ENCODE results near the gene SHOC2. TPM values are rescaled to one million over a fixed set of nuclear protein-coding genes. Genes with fewer than 3 reads are reported as not detected.

The SHOC2 gene
- 66.8 TPM for total RNA-seq
- polyA plus RNA-seq (ENCODE audit: insufficient read depth, low read depth, low replicate concordance): 18.0 TPM
- long read RNA-seq, donor 1, partial matches to known transcripts: 11 of 13 reads
- long read RNA-seq, donor 1, other reads (novel, unspliced or antisense): 0 of 13 reads
- long read RNA-seq, donor 2, transcript SHOC2-202 (9 exons, 3,943 nt): major isoform, 5 of 22 reads
- long read RNA-seq, donor 2, partial matches to known transcripts: 16 of 22 reads
- long read RNA-seq, donor 2, other reads (novel, unspliced or antisense): 0 of 22 reads
- long read RNA-seq, donor 3, partial matches to known transcripts: 10 of 14 reads
- long read RNA-seq, donor 3, other reads (novel, unspliced or antisense): 0 of 14 reads
- long read RNA-seq, donor 4, transcript SHOC2-202 (9 exons, 3,943 nt): major isoform, 6 of 7 reads
- long read RNA-seq, donor 4, partial matches to known transcripts: 0 of 7 reads
- long read RNA-seq, donor 4, other reads (novel, unspliced or antisense): 0 of 7 reads
- long read RNA-seq, donor 5: 0 reads
- long read RNA-seq, donor 6, transcript SHOC2-207 (2 exons, 325 nt): major isoform, 6 of 22 reads
- long read RNA-seq, donor 6, partial matches to known transcripts: 12 of 22 reads
- long read RNA-seq, donor 6, other reads (novel, unspliced or antisense): 0 of 22 reads
- long read RNA-seq, donor 7, transcript SHOC2-202 (9 exons, 3,943 nt): major isoform, 18 of 35 reads
- long read RNA-seq, donor 7, partial matches to known transcripts: 11 of 35 reads
- long read RNA-seq, donor 7, other reads (novel, unspliced or antisense): 6 of 35 reads
- long read RNA-seq, donor 8, partial matches to known transcripts: 14 of 14 reads
- long read RNA-seq, donor 8, other reads (novel, unspliced or antisense): 0 of 14 reads
- long read RNA-seq, donor 9: 0 reads
- long read RNA-seq, donor 10, partial matches to known transcripts: 5 of 10 reads
- long read RNA-seq, donor 10, other reads (novel, unspliced or antisense): 0 of 10 reads

DNA sequence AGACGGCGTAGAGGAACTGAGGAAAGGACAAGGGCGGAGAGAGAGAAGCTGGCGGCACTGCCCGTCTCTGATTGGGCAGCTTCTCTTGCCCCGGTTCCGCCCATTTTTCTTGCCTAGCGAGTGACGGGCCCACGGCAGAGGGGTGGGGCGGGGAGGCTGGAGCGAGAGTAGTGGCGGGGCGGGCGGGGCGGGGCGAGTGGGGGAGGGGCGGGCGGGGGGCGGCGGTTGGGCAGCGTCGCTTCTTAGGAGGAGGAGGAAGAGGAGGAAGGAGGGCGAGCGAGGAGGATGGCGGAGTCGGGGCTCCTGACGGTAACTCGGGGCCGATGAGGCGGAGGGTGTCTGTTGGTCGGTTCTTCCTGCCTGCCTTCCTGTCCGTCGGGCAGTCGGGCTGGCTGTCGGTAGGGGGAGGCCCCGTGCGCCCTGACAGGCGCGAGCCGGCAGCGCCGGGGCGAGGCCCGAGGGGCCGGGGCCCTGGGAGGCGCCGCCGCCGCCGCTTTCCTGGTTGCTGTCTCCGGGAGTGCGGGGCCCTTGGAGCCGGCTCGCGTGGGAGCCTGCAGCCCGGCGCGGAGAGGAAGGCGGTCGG, at the start of gene SHOC2:
Gene SHOC2 (plus strand): TSS at position 256 of the 583 bp plus-strand sequence. CDS start 44,755 bp downstream, outside the sequence.
- Histone ChIP-seq H3K4me3 (ENCODE audit: low read length in 3 of 3) (peak within 1 kb of the TSS; percentile 99 to 100 (median 100)), H3K27ac (ENCODE audit: low read depth in 2 of 2, low read length in 2 of 2) (peak within 1 kb of the TSS; percentile 100), H3K36me3 (ENCODE audit: control insufficient read depth in 2 of 3, insufficient read depth in 3 of 3, low read length in 3 of 3) (no peaks in the 10 kb centered on the region), H3K9me3 (ENCODE audit: control insufficient read depth in 2 of 3, insufficient read depth in 1 of 3, low read length in 3 of 3) (no peaks in the 10 kb centered on the region), H3K4me1 (ENCODE audit: control insufficient read depth in 2 of 3, insufficient read depth in 2 of 3, low read depth in 1 of 3, low read length in 3 of 3) (peaks cover 5 to 12% (median 6%) of the 10 kb centered on the region in 3 donors), H3K27me3 (ENCODE audit: control insufficient read depth, insufficient read depth, low read length) (no peaks in the 10 kb centered on the region), H3K9ac (ENCODE audit: low read length in 3 of 3) (peak within 1 kb of the TSS; percentile 95 to 99 (median 96))
- intact Hi-C loops (cut with DNase I): no loop called here
- no peak for FAIRE-seq
- no peak for TF ChIP-seq CTCF (IDR thresholded peaks at IDR 0.05; ENCODE audit: borderline replicate concordance, extremely low read depth, insufficient read depth)
- DNase-seq: peak in 4 of 5 donors; percentile 84 to 100 (median 100)

- FAIRE-seq (no peak), DNase-seq (peak in 1 of 5 donors; percentile 64)
- no peaks in the 10 kb centered on the region for H3K36me3 ChIP-seq (ENCODE audit: control insufficient read depth in 2 of 3, insufficient read depth in 3 of 3, low read length in 3 of 3)
- peak overlapping the region in 1 of 3 donors; percentile 53 for H3K9ac ChIP-seq (ENCODE audit: low read length in 3 of 3)
- H3K4me3 ChIP-seq (ENCODE audit: low read length in 3 of 3): peak overlapping the region; percentile 75 to 87 (median 85)
- H3K27ac ChIP-seq (ENCODE audit: low read depth in 2 of 2, low read length in 2 of 2): peak overlapping the region; percentile 83 to 91
- H3K9me3 ChIP-seq (ENCODE audit: control insufficient read depth in 2 of 3, insufficient read depth in 1 of 3, low read length in 3 of 3): no peaks in the 10 kb centered on the region
- no peak for TF ChIP-seq CTCF (IDR thresholded peaks at IDR 0.05; ENCODE audit: borderline replicate concordance, extremely low read depth, insufficient read depth)
- peaks cover 0 to 8% (median 2%) of the 10 kb centered on the region in 3 donors for H3K4me1 ChIP-seq (ENCODE audit: control insufficient read depth in 2 of 3, insufficient read depth in 2 of 3, low read depth in 1 of 3, low read length in 3 of 3)
- intact Hi-C loops (cut with DNase I): no loop called here
- no peaks in the 10 kb centered on the region for H3K27me3 ChIP-seq (ENCODE audit: control insufficient read depth, insufficient read depth, low read length)
Observed at GRCh38 chr10:110870823-110871297, 48.5 kb upstream of the SHOC2 start.

DNA sequence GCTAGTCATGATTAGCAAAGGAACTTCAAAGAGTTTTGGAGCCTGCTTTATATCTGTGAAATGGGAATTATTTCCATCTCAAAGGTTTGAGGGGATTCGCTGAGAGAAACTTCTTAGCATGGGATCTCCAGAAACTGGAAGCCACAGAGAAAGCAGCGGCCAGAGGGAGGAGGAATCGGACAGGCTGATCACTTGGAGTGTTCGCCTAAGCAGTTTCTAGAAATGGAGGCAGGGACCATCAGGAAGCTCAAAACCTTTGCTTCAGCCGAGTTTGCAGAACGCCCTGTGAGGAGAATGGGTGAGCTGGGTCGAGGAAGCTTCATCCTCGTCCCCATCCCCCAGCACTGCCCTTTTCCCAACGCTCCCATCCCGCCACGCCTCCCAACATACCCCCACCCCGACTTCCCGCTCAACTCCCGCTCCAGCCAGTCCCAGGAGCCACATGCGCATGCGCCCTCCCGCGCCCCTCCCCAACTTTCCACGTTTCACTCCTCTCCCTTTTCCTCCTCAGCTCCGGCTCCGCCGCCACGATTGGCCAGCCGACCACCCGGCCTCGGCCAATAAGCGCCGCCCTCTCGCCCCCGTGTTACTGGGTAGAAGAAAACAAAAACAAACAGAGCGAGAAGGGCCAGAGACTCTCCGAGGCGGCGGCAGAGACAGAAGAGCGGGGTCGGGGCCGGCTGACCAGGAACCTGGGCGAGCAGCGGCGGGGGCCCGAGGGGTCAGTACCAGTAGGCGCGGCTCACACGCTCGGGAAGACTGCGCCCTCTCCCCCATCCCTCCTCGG, 47.9 kb upstream of the SHOC2 start, which contains the start of gene PDCD4:
Gene PDCD4 (plus strand): TSS at position 631 of the 787 bp plus-strand sequence. CDS start 4,100 bp downstream, outside the sequence.
- Histone ChIP-seq H3K4me1 (ENCODE audit: control insufficient read depth in 2 of 3, insufficient read depth in 2 of 3, low read depth in 1 of 3, low read length in 3 of 3) (peaks cover 0 to 8% (median 2%) of the 10 kb centered on the region in 3 donors), H3K9me3 (ENCODE audit: control insufficient read depth in 2 of 3, insufficient read depth in 1 of 3, low read length in 3 of 3) (no peaks in the 10 kb centered on the region), H3K27me3 (ENCODE audit: control insufficient read depth, insufficient read depth, low read length) (no peaks in the 10 kb centered on the region), H3K9ac (ENCODE audit: low read length in 3 of 3) (peak within 1 kb of the TSS; percentile 71 to 92 (median 81)), H3K27ac (ENCODE audit: low read depth in 2 of 2, low read length in 2 of 2) (peak within 1 kb of the TSS; percentile 90 to 91), H3K36me3 (ENCODE audit: control insufficient read depth in 2 of 3, insufficient read depth in 3 of 3, low read length in 3 of 3) (no peaks in the 10 kb centered on the region), H3K4me3 (ENCODE audit: low read length in 3 of 3) (peak within 1 kb of the TSS; percentile 75 to 88 (median 85))
- FAIRE-seq (peak; percentile 74), DNase-seq (peak; percentile 100)
- intact Hi-C loops (cut with DNase I): no loop called here
- no peak for TF ChIP-seq CTCF (IDR thresholded peaks at IDR 0.05; ENCODE audit: borderline replicate concordance, extremely low read depth, insufficient read depth)

All from kidney (tissue), 22 donors.